Hematopoietic multipotent progenitor cell treated with erythropoietin and hydrocortisone succinate and interleukin-3 and kit ligand, for 17 days (in vitro differentiated cells): ENCODE measurements around the gene GPR15LG.

Experiments
- DNase-seq: peaks from one replicate; pipeline ENCODE4 v3.0.0-alpha.2; 2015; ENCODE audit warnings: low spot score

Gene GPR15LG

DNA sequence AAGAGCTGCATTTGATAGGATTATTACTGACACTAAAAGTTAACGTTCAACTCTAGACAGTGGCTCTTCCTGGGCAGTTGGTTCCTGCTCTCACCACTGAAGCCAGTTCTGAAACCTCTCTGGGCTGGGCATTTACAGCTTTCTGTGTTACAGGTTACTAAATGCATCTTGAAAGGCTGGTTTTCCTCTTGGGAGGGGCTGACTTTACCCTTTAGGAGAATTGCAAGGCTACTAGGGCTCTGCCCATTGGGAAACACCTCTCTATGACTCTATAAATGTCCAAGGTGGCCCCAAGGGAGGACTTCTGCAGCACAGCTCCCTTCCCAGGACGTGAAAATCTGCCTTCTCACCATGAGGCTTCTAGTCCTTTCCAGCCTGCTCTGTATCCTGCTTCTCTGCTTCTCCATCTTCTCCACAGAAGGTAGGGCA is at the start of gene GPR15LG:
Gene GPR15LG (plus strand): TSS at position 301 of the 429 bp plus-strand sequence. CDS start 51 bp downstream, at position 352.
- DNase-seq: no peak

DNA sequence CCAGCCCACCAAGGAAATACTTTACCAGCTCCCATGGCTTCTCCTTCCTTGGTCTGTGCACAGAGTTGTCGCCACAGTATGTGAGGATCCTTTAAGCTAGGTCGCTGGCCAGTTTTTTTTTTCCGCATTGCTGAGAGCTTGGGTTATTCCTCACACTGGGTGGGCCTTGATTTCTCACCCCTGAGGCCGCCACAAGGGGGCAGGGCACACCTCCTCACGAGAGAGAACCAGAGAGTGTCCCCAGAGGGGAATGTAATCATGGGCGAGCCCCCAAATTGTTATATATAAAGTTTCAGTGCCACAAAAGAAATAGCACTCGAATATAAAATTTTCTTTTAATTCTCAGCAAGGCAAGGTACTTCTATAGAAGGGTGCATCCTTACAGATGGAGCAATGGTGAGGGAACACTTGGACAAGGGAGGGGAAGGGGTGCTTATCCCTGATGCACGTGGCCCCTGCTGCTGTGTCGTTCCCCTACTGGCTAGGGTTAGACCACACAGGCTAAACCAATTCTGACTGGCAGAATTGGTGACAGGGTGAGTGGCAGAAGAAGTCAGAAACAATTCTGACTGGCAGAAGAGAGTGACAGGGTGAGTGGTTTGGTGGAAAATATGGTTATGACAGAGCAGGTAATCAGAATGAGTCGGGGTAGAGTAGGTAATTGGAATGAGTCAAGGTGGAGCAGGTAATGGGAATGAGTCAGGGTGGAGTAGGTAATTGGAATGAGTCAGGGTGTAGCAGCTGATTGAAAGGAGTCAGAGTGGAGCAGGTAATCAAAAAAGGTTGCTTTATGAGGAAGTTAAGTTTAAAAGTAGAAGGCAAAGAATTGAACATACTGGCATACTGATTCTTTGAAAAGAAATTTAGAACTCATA is 47.5 kb upstream of the GPR15LG start:
- DNase-seq: peak; percentile 36

DNA sequence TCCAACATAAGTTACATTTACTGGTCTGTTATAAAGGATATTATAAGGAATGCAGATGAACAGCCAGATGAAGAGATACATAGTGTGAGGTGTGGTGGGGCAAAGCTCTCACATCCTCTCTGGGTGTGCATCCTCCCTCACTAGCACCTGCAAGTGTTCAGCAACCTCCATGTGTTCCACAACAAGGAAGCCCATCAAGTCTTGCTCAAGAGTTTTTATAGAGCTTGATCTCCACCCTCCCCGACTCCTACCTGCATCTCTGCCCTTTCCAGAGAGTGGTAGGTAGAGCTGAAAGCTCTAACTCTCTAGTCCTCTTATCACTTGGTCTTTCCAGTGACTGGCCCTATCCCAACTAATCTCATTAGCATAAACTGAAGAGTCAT is 46.8 kb upstream of the GPR15LG start:
- DNase-seq: no peak

GRCh38 chr10:84135836-84136235 is 37.8 kb upstream of the GPR15LG start:
- DNase-seq: no peak

DNA sequence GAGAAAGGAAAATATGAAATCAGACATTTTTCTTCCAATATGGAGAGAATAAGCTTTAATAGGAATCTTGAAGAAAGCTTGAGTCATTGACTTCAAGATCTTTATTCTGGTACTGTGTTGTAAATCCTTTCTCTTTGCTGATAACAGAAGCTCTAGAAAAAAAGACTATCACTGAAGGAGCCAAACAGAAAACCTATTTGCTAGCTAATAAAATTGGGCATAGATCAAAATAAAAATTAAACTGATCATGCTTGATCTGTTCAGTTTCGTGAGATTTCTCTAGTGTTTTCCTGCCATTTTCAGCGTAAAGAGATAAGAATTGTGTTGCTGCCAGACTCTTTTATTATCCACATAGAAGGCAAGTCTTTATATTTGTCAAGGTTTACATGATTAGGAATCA is 35.8 kb upstream of the GPR15LG start:
- DNase-seq: no peak

DNA sequence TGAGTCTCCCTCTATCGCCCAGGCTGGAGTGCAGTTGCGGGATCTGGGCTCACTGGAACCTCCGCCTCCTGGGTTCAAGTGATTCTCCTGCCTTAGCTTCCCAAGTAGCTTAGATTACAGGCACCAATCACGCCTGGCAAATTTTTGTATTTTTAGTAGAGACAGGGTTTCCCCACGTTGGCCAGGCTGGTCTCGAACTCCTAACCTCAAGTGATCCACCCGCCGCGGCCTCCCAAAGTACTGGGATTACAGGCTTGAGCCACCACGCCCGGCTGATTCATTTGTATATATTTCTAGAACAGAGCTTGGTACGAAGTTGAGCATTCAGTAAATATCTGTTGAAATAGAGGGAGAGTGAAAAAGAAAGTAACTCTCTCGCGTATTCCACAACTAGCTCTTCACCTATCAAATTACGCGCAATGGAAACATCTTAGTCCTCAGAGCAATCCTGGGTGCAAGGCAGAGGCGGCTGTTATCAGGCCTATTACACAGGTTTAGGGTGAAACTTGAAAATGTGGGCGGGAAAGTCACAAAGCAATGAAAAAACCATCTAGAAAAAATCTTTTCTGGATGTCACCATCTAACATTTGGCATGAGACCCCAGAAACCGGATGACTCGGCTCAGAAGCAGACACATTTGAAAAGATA is 35.0 kb upstream of the GPR15LG start:
- no peak for DNase-seq

DNA sequence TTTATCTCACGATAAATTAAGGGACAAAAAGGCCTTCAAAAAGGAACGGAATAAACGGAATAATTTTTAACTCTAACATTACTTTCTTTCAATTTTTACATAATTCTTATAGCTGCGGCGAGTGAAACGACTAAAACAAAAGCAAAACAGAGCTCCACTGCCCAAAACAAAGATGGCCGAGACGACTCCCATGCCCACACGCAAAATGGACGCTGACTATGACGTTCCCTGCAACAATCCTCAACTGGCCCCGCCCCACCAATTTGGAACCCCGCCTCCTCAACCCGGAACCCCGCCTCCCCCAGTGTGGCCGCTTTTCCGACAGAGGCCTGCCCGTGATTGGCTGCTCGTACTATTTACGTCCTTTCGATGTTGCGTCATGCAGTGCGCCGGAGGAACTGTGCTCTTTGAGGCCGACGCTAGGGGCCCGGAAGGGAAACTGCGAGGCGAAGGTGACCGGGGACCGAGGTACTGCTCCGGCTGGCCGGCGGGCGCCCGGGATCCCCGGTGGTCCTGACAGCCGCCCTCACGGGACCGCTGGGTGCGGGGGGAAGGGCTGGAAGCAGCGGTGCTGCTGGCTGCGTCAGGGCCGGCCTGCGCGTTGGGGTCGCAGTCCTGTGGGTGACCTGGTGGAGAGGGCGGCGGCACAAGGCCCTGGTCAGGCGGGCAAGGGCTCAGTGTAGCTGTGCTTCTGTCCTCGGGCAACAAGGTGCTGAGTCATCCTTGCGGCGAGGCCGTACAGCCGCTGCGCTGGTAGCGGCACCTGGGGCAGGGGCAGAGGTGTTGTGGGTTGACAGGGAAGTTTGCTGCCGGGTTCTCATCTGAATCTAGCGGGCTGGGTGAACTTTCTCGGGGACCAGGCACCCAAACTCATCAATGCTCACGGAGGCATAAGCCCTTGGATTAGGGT is 34.2 kb upstream of the GPR15LG start, which contains the start of gene GHITM:
Gene GHITM (plus strand): TSS at position 384 of the 910 bp plus-strand sequence. CDS start 1,992 bp downstream, outside the sequence.
- DNase-seq: peak; percentile 98

DNA sequence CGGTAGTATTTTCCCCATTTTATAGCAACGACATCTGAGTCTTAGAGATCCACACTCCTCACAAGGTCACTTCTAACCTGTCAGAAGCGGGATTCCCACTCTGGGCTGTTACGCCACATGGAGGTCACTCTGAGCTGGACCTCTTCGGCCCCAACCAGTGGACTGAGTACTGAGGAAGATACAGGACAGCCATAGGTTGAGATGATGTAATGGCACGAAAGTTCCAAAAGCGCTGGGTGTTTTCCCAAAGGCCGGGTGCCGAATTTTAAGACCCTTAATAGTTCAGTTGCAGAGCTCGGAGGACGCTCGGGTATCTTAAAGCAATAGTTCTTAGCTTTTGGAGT is 33.6 kb upstream of the GPR15LG start:
- peak; percentile 80 for DNase-seq

DNA sequence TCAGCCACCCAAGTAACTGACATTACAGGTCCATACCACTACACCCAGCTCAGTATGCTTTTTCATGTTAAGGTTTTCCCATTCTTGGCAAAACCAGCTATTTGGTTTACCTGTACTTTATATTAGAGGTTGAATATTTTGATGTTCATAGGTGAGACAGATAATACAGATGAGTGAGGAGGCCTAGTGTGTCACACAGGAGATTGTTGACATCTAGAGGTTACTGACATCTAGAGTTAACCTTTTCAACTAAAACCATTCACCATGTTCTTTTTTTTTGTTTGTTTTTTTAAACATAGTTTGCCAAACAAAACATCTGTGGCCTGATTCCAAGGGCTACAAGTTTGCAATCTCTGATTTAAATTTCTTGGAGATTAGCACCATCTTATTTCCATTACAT is 26.3 kb upstream of the GPR15LG start:
- DNase-seq: no peak

GRCh38 chr10:84148006-84148597 is 25.5 kb upstream of the GPR15LG start:
- peak; percentile 63 for DNase-seq

DNA sequence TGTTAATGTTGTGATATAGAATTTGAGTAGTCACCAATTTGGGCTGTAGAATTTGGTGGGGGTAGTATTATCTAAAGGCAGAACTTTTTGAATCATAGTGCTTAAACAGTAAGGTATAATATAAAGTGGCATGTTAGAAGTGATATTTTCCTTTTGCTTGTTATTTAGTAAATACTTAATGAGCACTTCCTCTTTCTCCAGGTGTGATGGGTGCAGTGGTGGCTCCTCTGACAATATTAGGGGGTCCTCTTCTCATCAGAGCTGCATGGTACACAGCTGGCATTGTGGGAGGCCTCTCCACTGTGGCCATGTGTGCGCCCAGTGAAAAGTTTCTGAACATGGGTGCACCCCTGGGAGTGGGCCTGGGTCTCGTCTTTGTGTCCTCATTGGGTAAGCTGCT is 23.7 kb upstream of the GPR15LG start:
- no peak for DNase-seq

GRCh38 chr10:84152769-84153168 is 20.8 kb upstream of the GPR15LG start:
- DNase-seq: no peak

GRCh38 chr10:84155521-84155920 is 18.1 kb upstream of the GPR15LG start:
- DNase-seq: no peak

GRCh38 chr10:84156009-84156408 is 17.6 kb upstream of the GPR15LG start:
- DNase-seq: no peak

DNA sequence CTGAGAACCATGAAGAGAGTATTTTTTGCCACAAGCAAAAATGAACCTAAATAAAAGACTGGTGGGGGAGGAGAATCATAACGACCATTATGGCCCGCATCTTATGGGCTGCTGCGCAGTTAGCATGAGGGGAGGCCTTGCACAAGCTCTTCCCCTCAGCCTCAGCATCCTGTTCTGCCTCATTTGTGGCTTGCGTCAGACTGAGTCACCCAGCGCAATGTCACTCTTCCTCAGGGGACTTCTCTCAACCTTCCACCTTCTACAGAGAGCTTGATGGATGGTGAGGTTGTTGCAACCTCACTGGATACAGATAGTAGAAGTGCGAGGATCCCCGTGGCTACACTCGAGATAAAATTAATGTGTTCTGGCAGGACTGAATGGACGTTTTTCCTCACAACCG is 16.8 kb upstream of the GPR15LG start:
- DNase-seq: no peak

DNA sequence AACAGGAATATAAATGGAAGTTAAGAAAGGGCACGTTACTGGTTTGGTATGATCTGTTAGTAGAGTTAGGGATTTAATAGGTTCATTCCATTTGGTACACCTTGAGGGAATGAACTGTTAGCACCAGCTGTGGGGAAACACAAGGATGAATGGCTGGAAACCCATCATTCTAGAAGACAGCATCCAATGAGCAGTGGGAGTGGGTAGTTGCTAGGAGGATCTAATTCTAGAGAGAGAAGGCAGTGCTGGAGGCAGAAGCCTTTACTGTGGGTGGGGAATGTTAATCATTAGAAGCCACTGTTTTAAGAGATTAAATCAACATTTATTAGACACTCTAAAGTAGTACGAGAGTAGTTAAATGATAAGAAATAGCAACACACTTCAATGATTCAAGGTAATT is 15.5 kb upstream of the GPR15LG start:
- no peak for DNase-seq

DNA sequence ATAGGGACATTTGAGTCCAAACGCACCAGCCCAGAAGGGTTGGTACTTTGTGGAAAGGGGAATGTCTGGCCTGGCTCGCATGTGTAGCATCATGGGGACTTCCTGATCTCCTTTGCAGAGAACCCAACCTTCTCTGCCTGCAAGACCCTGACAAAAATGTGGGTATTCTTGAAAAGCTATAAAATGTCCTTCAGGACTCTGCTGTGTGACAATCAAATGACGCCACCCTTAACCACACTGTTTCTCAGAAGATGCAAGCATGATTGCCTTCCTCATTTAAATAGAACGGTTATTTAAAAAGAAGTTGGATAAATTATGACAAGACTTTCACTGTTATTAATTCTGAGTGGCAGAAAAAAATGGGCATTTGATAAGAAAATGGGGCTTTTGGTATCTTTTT is 15.1 kb upstream of the GPR15LG start:
- no peak for DNase-seq

- DNase-seq: no peak
These were observed 14.4 kb upstream of the GPR15LG start for GRCh38 chr10:84159076-84159685.

- DNase-seq: no peak
These were observed 12.8 kb upstream of the GPR15LG start for GRCh38 chr10:84160663-84161362.

DNA sequence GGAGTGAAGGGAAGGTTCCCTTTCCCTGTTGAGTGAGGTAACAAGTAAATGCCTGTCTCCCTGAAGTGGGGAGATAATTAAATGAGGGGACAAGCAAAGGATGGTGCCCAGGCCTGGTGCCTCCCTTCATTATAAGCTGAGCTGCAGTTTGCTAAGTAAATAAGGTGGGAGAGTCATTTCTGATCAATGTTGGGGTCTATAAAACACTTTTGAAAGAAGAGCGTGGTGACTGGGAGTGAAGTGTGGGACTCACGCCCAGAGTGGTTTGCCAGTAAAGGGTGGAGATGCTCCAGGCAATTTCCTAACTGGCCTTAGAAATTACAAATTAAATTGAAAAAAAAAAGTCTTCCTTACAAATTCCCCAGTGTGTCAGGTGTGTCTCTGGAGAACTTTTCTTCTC is 9.6 kb upstream of the GPR15LG start:
- DNase-seq: no peak

DNA sequence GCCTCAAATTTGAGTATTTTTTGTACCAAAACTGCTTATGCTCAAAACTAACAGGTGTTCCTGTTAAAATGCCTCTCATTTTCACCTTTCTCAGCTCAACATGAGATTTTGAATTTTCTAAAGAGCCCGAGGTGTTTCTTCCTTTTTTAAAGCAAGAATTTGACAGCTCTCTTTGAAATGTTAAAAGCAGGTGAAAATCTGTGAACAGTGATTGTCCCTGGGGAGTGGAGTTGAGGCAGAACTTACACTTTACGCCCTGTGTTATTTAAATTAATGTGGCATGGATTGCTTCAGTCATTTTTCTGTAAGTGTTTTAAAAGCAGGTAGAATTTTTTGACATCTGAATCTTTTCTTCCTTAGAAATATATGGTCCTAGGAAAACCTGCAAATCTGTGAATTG is 9.2 kb upstream of the GPR15LG start:
- no peak for DNase-seq
